ENCODE results near the gene MFF. TPM values are rescaled to one million over a fixed set of nuclear protein-coding genes. Genes with fewer than 3 reads are reported as not detected.
A peak's percentile ranks its signal among the peaks of the same experiment; 100 is the strongest.

The MFF gene
- total and polyA plus RNA-seq, 10 of the 15 experiments (the other 5 are each of a cell fraction or from before 2014, with no cell fraction given): 19.6 to 131 (median 106) TPM

- in situ Hi-C loops (cut with MboI): no loop called here
- WGBS (ENCODE audit: insufficient coverage, insufficient replicate concordance, low lambda C conversion rate, missing lambda C conversion rate): 94% methylated on average over 6 of the region's 6 CpGs
- ATAC-seq (peak; percentile 87), DNase-seq (ENCODE audit: low read depth, low spot score) (no peak), FAIRE-seq (no peak)
- BruUV-seq (replicated peaks): no TSS peak
- RAD21 ChIA-PET (ENCODE audit: unreplicated experiment): interaction anchor here (0.7 to 1.6 kb wide), 11 partner anchors 12 to 409 kb away, joined by 3 to 4 read pairs (median 3); no protein-coding TSS in a partner anchor
- intact Hi-C loops (cut with micrococcal nuclease; ENCODE audit: unreplicated experiment): no loop called here
- SMC1A ChIA-PET (ENCODE audit: uncharacterized antibody, unreplicated experiment): interaction anchor here (0.6 to 4.0 kb wide), 10 partner anchors 9 to 1304 kb away, joined by 3 to 13 read pairs (median 10); no protein-coding TSS in a partner anchor
- Histone ChIP-seq H3K4me1 (ENCODE audit: control insufficient read depth, insufficient read depth, low read length) (no peaks in the 10 kb centered on the region), H2AFZ (ENCODE audit: control insufficient read depth, low read depth, low read length) (no peak overlapping the region), H3K27ac (ENCODE audit: control insufficient read depth, insufficient read depth) (no peak overlapping the region), H3K79me2 (ENCODE audit: control insufficient read depth, insufficient read depth, low read length) (no peaks in the 10 kb centered on the region), H4K20me1 (ENCODE audit: control insufficient read depth, insufficient read depth) (no peaks in the 10 kb centered on the region), H3K4me3 (no peak overlapping the region), H3K27me3 (replicated peaks in 1 of 2; ENCODE audit: control insufficient read depth in 2 of 2, insufficient read depth in 2 of 2, low read length in 1 of 2) (no peaks in the 10 kb centered on the region), H3K9me3 (replicated peaks; ENCODE audit: control insufficient read depth, insufficient read depth, low read length) (no peaks in the 10 kb centered on the region), H3K36me3 (ENCODE audit: control insufficient read depth in 2 of 2, insufficient read depth in 2 of 2, low read length in 1 of 2) (no peaks in the 10 kb centered on the region), H3K9ac (ENCODE audit: control insufficient read depth, insufficient read depth, low read length) (no peak overlapping the region), H3K4me2 (ENCODE audit: control insufficient read depth, insufficient read depth) (no peak overlapping the region)
- POLR2A ChIA-PET: interaction anchor here (0.6 to 1.2 kb wide), 4 partner anchors 12 to 355 kb away, joined by 3 to 5 read pairs (median 4); no protein-coding TSS in a partner anchor
- CTCF ChIA-PET: interaction anchor here (0.7 to 1.8 kb wide), 7 partner anchors 23 to 136 kb away, joined by 3 to 5 read pairs (median 3); no protein-coding TSS in a partner anchor
- TF ChIP-seq USF1 (IDR thresholded peaks at IDR 0.05; ENCODE audit: borderline replicate concordance, extremely low read length, insufficient read depth, low read depth, low read length) (no peak), MTA2 (IDR thresholded peaks at IDR 0.05; ENCODE audit: low read depth) (peak; percentile 86), BCL11A (IDR thresholded peaks at IDR 0.05; ENCODE audit: low read depth, low read length) (peak; percentile 40; the same call in 1 of the 2 replicates), ATF7 (IDR thresholded peaks at IDR 0.05; ENCODE audit: low read depth) (peak; percentile 47; the same call in 1 of the 2 replicates), POLR2AphosphoS5 (IDR thresholded peaks at IDR 0.05; ENCODE audit: low read length) (no peak), PAX8 (IDR thresholded peaks at IDR 0.05) (no peak), SIX5 (IDR thresholded peaks at IDR 0.05; ENCODE audit: low read depth, low read length, severe bottlenecking) (no peak), E2F8 (IDR thresholded peaks at IDR 0.05; ENCODE audit: low read depth, partially characterized antibody) (no peak), DPF2 (IDR thresholded peaks at IDR 0.05) (peak; percentile 69; the same call in 1 of the 2 replicates), IKZF2 (IDR thresholded peaks at IDR 0.05) (peak; percentile 76 to 82; a peak in 3 of 4 replicates), POLR2A (IDR thresholded peaks at IDR 0.05; ENCODE audit: low read depth, low read length) (no peak), RAD51 (IDR thresholded peaks at IDR 0.05) (peak; percentile 21; the same call in 1 of the 2 replicates), SPI1 (IDR thresholded peaks at IDR 0.05; ENCODE audit: borderline replicate concordance, insufficient read depth, low read depth, low read length) (no peak), CBX3 (IDR thresholded peaks at IDR 0.05; ENCODE audit: borderline replicate concordance, low read depth) (no peak), YY1 (IDR thresholded peaks at IDR 0.05; ENCODE audit: low read depth, low read length) (no peak), NFIC (IDR thresholded peaks at IDR 0.05; ENCODE audit: low read depth, low read length) (peak; percentile 54; the same call in 1 of the 2 replicates), RUNX3 (IDR thresholded peaks at IDR 0.05; ENCODE audit: low read length) (peak; percentile 78), MLLT1 (IDR thresholded peaks at IDR 0.05) (peak; percentile 54; the same call in 1 of the 2 replicates), MEF2B (IDR thresholded peaks at IDR 0.05; ENCODE audit: partially characterized antibody, poor library complexity, severe bottlenecking) (peak; percentile 49), SIN3A (IDR thresholded peaks at IDR 0.05; ENCODE audit: low read depth, low read length) (no peak), EP300 (IDR thresholded peaks at IDR 0.05; ENCODE audit: borderline replicate concordance in 1 of 2, control insufficient read depth in 1 of 2, low read depth in 2 of 2, low read length in 2 of 2) (peak; percentile 42 to 57; a peak in 2 of 4 replicates)
Measured at GRCh38 chr2:227374158-227374557, 49.1 kb downstream of the MFF start.
